K562 (cell line): ENCODE results near the gene PCNX3. TPM values are rescaled to one million over a fixed set of nuclear protein-coding genes. Genes with fewer than 3 reads are reported as not detected.

ENCODE experiments used
- EZH2 ChIP-seq: IDR thresholded peaks from 2 replicates; pipeline ENCODE4 v1.6.1; 2012; ENCODE audit warnings: low read depth, mild to moderate bottlenecking, inconsistent platforms, low read length, borderline replicate concordance
- KDM5B ChIP-seq: fragments of 200-600 bp; sonication (generic); IDR thresholded peaks from 2 replicates; pipeline ENCODE4 v1.6.1; 2012; ENCODE audit warnings: low read depth, mild to moderate bottlenecking, moderate library complexity, low read length, control low read depth, inconsistent platforms; ENCODE audit not compliant: insufficient replicate concordance
- MYBL2 ChIP-seq, 2 experiments: fragments of 450-650 bp in 1 of 2; sonication (generic) in 1 of 2; formaldehyde crosslinking in 1 of 2; IDR thresholded peaks; 2 replicates each; pipeline versions ENCODE4 v1.6.1 to v1.8.1; 2017 to 2022; ENCODE audit warnings: borderline replicate concordance in 1 of 2, inconsistent platforms in 1 of 2, low read depth in 1 of 2, mild to moderate bottlenecking in 1 of 2, missing genetic modification reagents in 1 of 2, moderate library complexity in 1 of 2
- SRSF3 ChIP-seq: fragments of 200-400 bp; formaldehyde crosslinking; IDR thresholded peaks from 2 replicates; pipeline ENCODE4 v1.6.1; 2016; ENCODE audit warnings: mild to moderate bottlenecking, low read length, moderate library complexity; ENCODE audit not compliant: insufficient read depth
- polyA plus RNA-seq, 8 experiments: library from polyadenylated mRNA; depleted of rRNA in 4 of 8; stranded (reverse) in 5 of 8; unstranded in 3 of 8; fragments of >200 nt; fragmentation: Nextera tagmentation in 2 of 8; fragmentation: Illumina TruSeq in 1 of 8; extraction: Ambion mirVana in 2 of 8; extraction: Trizol in 1 of 8; gene quantifications; 2 replicates each; pipeline versions ENCODE4 v1.2.1 to v1.2.3, GENCODE V29; 2011 to 2014; ENCODE audit warnings: inconsistent platforms in 1 of 8, missing spikeins in 1 of 8
- total RNA-seq, 7 experiments: library from RNA; depleted of rRNA in 6 of 7; stranded (reverse); fragments of >200 nt in 6 of 7; fragmentation: Illumina TruSeq in 2 of 7; extraction: Trizol in 2 of 7; gene quantifications; 2 replicates each; pipeline versions ENCODE4 v1.2.1 to v1.2.3, GENCODE V29; 2011 to 2021; ENCODE audit warnings: low replicate concordance in 1 of 7
- TF ChIP-seq, protein P1 (sequence below): fragments of 450-650 bp; IDR thresholded peaks from 2 replicates; pipeline ENCODE4 v1.6.1; 2016; ENCODE audit warnings: borderline replicate concordance
- TF ChIP-seq, protein P2 (sequence below): sonication (generic); formaldehyde crosslinking; IDR thresholded peaks from 2 replicates; pipeline ENCODE4 v1.4.0; 2020; ENCODE audit warnings: mild to moderate bottlenecking, missing genetic modification reagents
- TF ChIP-seq, protein P3 (sequence below), 2 experiments: IDR thresholded peaks; 2 replicates each; pipeline ENCODE4 v1.6.1; 2011; ENCODE audit warnings: borderline replicate concordance in 1 of 2, control low read depth in 1 of 2, low read depth in 1 of 2, low read length in 1 of 2, mild to moderate bottlenecking in 1 of 2, mixed read lengths in 1 of 2, moderate library complexity in 1 of 2; ENCODE audit not compliant: insufficient read depth in 1 of 2, insufficient read length in 1 of 2, poor library complexity in 1 of 2, severe bottlenecking in 1 of 2; ENCODE audit errors: extremely low read depth in 1 of 2
- TF ChIP-seq, protein P4 (sequence below): fragments of 250-450 bp; sonication (Bioruptor Pico); IDR thresholded peaks from 2 replicates; pipeline ENCODE4 v1.5.0; 2020; ENCODE audit warnings: mild to moderate bottlenecking
- TF ChIP-seq, protein P5 (sequence below): sonication (generic); formaldehyde crosslinking; IDR thresholded peaks from 2 replicates; pipeline ENCODE4 v1.8.1; 2023; ENCODE audit warnings: missing genetic modification reagents, mild to moderate bottlenecking, borderline replicate concordance

The PCNX3 gene
- total and polyA plus RNA-seq, 9 of the 15 experiments (the other 6 are each of a cell fraction or from before 2014, with no cell fraction given): 0.11 to 47.8 (median 12.8) TPM

DNA sequence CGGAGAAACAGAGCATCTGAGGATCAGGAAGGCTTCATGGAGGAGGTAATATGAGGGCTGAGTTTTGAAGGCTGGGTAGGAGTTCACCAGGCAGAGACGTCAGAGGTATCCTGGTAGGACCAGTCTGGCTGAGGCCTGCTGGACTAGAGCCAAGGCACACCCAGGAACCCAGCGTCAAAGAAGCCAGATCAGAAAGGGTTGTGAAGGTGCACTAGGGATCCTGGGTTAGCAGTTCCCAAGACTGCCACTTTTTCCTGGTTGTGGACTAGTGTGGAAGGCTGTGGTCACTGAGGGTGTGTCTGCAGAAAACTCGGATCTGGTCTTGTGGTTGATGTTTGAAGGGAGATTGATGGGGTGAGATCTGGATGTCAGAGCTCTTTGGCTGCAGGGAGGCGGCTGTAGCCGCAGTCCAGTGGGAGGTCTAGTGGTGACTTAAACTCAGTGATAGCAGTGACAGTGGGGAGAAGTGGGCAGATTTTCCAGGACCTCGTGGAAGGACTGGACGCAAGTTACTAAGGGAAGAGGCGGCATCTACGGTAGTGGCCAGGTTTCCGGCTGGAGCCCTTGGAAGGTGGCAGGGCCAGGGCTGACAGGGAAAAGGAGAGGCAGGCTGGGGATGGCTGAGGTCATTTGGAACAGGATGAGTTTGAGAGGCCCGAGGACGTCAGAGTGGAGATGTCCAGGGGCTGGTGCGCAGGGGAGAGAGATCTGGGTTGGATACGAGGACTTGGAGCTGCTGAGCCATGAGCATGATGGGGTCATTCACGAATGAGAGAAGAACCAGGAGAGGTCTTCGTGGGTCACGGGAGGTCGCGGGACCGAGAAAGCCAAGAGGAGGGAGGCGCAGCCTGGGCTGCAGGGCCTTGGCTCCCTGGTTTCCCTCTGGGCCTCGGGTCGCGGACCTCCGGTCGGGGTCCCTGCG lies 36.3 kb downstream of the PCNX3 start (continued):
- TF ChIP-seq, protein P1, sequence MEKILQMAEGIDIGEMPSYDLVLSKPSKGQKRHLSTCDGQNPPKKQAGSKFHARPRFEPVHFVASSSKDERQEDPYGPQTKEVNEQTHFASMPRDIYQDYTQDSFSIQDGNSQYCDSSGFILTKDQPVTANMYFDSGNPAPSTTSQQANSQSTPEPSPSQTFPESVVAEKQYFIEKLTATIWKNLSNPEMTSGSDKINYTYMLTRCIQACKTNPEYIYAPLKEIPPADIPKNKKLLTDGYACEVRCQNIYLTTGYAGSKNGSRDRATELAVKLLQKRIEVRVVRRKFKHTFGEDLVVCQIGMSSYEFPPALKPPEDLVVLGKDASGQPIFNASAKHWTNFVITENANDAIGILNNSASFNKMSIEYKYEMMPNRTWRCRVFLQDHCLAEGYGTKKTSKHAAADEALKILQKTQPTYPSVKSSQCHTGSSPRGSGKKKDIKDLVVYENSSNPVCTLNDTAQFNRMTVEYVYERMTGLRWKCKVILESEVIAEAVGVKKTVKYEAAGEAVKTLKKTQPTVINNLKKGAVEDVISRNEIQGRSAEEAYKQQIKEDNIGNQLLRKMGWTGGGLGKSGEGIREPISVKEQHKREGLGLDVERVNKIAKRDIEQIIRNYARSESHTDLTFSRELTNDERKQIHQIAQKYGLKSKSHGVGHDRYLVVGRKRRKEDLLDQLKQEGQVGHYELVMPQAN: peak; percentile 48; the same call in 1 of the 2 replicates
- TF ChIP-seq, protein P2, sequence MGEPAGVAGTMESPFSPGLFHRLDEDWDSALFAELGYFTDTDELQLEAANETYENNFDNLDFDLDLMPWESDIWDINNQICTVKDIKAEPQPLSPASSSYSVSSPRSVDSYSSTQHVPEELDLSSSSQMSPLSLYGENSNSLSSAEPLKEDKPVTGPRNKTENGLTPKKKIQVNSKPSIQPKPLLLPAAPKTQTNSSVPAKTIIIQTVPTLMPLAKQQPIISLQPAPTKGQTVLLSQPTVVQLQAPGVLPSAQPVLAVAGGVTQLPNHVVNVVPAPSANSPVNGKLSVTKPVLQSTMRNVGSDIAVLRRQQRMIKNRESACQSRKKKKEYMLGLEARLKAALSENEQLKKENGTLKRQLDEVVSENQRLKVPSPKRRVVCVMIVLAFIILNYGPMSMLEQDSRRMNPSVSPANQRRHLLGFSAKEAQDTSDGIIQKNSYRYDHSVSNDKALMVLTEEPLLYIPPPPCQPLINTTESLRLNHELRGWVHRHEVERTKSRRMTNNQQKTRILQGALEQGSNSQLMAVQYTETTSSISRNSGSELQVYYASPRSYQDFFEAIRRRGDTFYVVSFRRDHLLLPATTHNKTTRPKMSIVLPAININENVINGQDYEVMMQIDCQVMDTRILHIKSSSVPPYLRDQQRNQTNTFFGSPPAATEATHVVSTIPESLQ (CRISPR knock-in tag): no peak
- TF ChIP-seq SRSF3: no peak
- TF ChIP-seq KDM5B: peak; percentile 18
- TF ChIP-seq, protein P3, sequence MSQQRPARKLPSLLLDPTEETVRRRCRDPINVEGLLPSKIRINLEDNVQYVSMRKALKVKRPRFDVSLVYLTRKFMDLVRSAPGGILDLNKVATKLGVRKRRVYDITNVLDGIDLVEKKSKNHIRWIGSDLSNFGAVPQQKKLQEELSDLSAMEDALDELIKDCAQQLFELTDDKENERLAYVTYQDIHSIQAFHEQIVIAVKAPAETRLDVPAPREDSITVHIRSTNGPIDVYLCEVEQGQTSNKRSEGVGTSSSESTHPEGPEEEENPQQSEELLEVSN (IDR thresholded peaks at IDR 0.05; ENCODE audit: borderline replicate concordance in 1 of 2, extremely low read depth in 1 of 2, insufficient read depth in 1 of 2, insufficient read length in 1 of 2, low read depth in 1 of 2, low read length in 1 of 2, poor library complexity in 1 of 2, severe bottlenecking in 1 of 2): no peak
- TF ChIP-seq, protein P4, sequence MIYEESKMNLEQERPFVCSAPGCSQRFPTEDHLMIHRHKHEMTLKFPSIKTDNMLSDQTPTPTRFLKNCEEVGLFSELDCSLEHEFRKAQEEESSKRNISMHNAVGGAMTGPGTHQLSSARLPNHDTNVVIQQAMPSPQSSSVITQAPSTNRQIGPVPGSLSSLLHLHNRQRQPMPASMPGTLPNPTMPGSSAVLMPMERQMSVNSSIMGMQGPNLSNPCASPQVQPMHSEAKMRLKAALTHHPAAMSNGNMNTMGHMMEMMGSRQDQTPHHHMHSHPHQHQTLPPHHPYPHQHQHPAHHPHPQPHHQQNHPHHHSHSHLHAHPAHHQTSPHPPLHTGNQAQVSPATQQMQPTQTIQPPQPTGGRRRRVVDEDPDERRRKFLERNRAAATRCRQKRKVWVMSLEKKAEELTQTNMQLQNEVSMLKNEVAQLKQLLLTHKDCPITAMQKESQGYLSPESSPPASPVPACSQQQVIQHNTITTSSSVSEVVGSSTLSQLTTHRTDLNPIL: no peak
- no peak for TF ChIP-seq EZH2
- no peak for TF ChIP-seq MYBL2 (IDR thresholded peaks at IDR 0.05; ENCODE audit: low read depth)
- no peak for TF ChIP-seq MYBL2 (CRISPR knock-in tag; IDR thresholded peaks at IDR 0.05; ENCODE audit: borderline replicate concordance)
- TF ChIP-seq, protein P5, sequence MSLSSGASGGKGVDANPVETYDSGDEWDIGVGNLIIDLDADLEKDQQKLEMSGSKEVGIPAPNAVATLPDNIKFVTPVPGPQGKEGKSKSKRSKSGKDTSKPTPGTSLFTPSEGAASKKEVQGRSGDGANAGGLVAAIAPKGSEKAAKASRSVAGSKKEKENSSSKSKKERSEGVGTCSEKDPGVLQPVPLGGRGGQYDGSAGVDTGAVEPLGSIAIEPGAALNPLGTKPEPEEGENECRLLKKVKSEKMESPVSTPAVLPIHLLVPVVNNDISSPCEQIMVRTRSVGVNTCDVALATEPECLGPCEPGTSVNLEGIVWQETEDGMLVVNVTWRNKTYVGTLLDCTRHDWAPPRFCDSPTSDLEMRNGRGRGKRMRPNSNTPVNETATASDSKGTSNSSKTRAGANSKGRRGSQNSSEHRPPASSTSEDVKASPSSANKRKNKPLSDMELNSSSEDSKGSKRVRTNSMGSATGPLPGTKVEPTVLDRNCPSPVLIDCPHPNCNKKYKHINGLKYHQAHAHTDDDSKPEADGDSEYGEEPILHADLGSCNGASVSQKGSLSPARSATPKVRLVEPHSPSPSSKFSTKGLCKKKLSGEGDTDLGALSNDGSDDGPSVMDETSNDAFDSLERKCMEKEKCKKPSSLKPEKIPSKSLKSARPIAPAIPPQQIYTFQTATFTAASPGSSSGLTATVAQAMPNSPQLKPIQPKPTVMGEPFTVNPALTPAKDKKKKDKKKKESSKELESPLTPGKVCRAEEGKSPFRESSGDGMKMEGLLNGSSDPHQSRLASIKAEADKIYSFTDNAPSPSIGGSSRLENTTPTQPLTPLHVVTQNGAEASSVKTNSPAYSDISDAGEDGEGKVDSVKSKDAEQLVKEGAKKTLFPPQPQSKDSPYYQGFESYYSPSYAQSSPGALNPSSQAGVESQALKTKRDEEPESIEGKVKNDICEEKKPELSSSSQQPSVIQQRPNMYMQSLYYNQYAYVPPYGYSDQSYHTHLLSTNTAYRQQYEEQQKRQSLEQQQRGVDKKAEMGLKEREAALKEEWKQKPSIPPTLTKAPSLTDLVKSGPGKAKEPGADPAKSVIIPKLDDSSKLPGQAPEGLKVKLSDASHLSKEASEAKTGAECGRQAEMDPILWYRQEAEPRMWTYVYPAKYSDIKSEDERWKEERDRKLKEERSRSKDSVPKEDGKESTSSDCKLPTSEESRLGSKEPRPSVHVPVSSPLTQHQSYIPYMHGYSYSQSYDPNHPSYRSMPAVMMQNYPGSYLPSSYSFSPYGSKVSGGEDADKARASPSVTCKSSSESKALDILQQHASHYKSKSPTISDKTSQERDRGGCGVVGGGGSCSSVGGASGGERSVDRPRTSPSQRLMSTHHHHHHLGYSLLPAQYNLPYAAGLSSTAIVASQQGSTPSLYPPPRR (CRISPR knock-in tag): no peak; the same call in 1 of the 2 replicates
